GM18520 (cell line): ENCODE results near the gene PCDHB16.
"Not testable (repeated sequence)": the region's sequence is repeated elsewhere in the genome, so short reads cannot be mapped to it uniquely, and the experiment has no call there.

Experiments used
- ATAC-seq: cut with Tn5 transposase; IDR thresholded peaks from one replicate; pipeline ENCODE4 v1.9.1; 2021; ENCODE audit not compliant: unreplicated experiment

PCDHB16 gene

DNA sequence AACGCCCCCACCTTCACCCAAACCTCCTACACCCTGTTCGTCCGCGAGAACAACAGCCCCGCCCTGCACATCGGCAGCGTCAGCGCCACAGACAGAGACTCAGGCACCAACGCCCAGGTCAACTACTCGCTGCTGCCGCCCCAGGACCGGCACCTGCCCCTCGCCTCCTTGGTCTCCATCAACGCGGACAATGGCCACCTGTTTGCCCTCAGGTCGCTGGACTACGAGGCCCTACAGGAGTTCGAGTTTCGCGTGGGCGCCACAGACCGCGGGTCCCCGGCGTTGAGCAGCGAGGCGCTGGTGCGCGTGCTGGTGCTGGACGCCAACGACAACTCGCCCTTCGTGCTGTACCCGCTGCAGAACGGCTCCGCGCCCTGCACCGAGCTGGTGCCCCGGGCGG is 42.7 kb downstream of the PCDHB16 start:
- not testable (repeated sequence) for ATAC-seq

DNA sequence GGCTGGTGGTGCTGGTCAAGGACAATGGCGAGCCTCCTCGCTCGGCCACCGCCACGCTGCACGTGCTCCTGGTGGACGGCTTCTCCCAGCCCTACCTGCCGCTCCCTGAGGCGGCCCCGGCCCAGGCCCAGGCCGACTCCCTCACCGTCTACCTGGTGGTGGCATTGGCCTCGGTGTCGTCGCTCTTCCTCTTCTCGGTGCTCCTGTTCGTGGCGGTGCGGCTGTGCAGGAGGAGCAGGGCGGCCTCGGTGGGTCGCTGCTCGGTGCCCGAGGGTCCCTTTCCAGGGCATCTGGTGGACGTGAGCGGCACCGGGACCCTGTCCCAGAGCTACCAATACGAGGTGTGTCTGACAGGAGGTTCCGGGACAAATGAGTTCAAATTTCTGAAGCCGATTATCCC is 43.2 kb downstream of the PCDHB16 start:
- ATAC-seq = not testable (repeated sequence)

DNA sequence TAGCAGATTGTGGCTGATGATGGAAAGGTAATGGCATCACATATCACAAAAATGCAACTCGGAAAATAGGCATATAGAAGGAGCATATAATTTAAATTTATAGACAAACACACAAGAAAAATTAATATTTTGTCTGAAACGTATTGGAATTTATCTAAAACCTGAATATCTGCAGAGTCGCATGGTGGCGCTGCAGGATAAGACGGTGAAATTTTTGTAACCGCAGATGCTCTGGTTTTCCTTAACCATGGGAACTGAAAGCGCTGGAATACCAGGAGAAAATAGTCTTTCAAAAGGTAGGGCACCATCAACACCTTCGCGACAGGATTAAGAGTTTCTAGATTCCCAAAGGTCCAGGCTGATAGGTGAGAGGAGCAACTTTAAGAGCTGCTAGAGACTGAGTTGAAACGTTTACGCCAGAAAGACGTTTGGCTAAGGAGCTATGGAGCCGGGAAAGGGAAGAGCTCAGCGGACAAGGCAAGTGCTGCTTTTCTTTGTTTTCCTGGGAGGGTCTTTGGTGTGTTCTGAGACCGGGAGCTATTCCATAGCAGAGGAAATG is 52.0 kb downstream of the PCDHB16 start:
- no peak for ATAC-seq
